ENCODE measurements around the gene SIRPB2. TPM values are rescaled to one million over a fixed set of nuclear protein-coding genes. Genes with fewer than 3 reads are reported as not detected.

Gene SIRPB2
- total and polyA plus RNA-seq, 2 donors (not counting 3 experiments of a cell fraction or from before 2014, with no cell fraction given) = 9.5 to 19.7 TPM

DNA sequence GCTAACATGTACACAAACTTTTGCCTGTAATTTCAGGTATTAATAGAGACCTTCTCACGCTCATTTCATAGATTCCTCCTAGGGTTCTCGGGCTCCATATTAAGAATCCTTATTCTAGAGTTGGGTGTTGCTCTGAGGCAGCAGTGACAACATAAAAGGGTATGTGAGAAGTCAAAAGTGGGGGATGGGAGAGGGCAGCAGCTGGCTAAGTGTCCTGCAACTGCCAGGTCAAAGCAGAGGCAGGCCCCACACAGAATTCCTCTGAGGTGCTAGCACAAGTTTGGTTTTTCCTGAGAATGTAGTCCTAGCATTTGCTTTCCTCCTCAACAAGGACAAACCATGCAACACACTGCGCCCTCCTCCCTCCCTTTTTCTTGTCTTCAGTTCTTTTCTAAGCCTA lies 29.2 kb downstream of the SIRPB2 start:
- CTCF ChIA-PET = interaction anchor here (4.2 kb wide), 1 partner anchor 41 kb away, joined by 23 read pairs; no protein-coding TSS in a partner anchor
- H3K4me1 ChIP-seq (ENCODE audit: control insufficient read depth, extremely low read depth, insufficient read depth, low read length) = peaks cover 20% of the 10 kb centered on the region
- no peak for FAIRE-seq

More for the DNA sequence above, 29.2 kb downstream of the SIRPB2 start:
- Histone ChIP-seq H3K79me2 (ENCODE audit: control insufficient read depth, insufficient read depth, low read length) (peaks cover 65% of the 10 kb centered on the region), H3K9me3 (replicated peaks; ENCODE audit: control insufficient read depth, insufficient read depth, low read length) (no peaks in the 10 kb centered on the region), H2AFZ (ENCODE audit: low read depth, low read length) (no peak overlapping the region), H3K9me1 (replicated peaks; ENCODE audit: control insufficient read depth, extremely low read depth, insufficient read depth, low read length) (no peaks in the 10 kb centered on the region), H3K27me3 (ENCODE audit: control insufficient read depth in 2 of 2, insufficient read depth in 2 of 2, low read length in 2 of 2) (no peaks in the 10 kb centered on the region), H3K4me3 (replicated peaks in 1 of 3; ENCODE audit: insufficient read depth in 1 of 3, low read depth in 1 of 3, low read length in 3 of 3) (no peak overlapping the region), H3K9ac (replicated peaks; ENCODE audit: extremely low read depth, insufficient read depth, low read length) (no peak overlapping the region), H3K4me2 (ENCODE audit: insufficient read depth, low read length) (no peak overlapping the region), H3K27ac (ENCODE audit: insufficient read depth, low read depth, low read length) (no peak overlapping the region), H4K20me1 (replicated peaks; ENCODE audit: control insufficient read depth, extremely low read depth, insufficient read depth, low read length) (peaks cover 4% of the 10 kb centered on the region), H3K36me3 (ENCODE audit: control insufficient read depth in 2 of 2, extremely low read depth in 1 of 2, insufficient read depth in 2 of 2, low read length in 2 of 2) (peaks cover 14 to 28% of the 10 kb centered on the region in 2 experiments)
- dilution Hi-C loops (cut with MboI; ENCODE audit: extremely low pct_ligation_motif_present, low sequenced_read_pairs) = no loop called here
- POLR2A ChIA-PET = no interaction called here
- intact Hi-C loops (cut with micrococcal nuclease) = no loop called here
- no TSS peak for BruUV-seq (replicated peaks)
- no peak for TF ChIP-seq FOS (IDR thresholded peaks at IDR 0.05; ENCODE audit: borderline replicate concordance, insufficient read depth, low read length)
- no peak for TF ChIP-seq POLR2AphosphoS5 (IDR thresholded peaks at IDR 0.05; ENCODE audit: insufficient read depth, low read depth, low read length)
- no peak for TF ChIP-seq POLR2A (IDR thresholded peaks at IDR 0.05; ENCODE audit: low read depth, low read length)
- TF ChIP-seq, protein P1, sequence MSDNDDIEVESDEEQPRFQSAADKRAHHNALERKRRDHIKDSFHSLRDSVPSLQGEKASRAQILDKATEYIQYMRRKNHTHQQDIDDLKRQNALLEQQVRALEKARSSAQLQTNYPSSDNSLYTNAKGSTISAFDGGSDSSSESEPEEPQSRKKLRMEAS (IDR thresholded peaks at IDR 0.05; ENCODE audit: insufficient read depth, insufficient read length) = no peak
- TF ChIP-seq, protein P2, sequence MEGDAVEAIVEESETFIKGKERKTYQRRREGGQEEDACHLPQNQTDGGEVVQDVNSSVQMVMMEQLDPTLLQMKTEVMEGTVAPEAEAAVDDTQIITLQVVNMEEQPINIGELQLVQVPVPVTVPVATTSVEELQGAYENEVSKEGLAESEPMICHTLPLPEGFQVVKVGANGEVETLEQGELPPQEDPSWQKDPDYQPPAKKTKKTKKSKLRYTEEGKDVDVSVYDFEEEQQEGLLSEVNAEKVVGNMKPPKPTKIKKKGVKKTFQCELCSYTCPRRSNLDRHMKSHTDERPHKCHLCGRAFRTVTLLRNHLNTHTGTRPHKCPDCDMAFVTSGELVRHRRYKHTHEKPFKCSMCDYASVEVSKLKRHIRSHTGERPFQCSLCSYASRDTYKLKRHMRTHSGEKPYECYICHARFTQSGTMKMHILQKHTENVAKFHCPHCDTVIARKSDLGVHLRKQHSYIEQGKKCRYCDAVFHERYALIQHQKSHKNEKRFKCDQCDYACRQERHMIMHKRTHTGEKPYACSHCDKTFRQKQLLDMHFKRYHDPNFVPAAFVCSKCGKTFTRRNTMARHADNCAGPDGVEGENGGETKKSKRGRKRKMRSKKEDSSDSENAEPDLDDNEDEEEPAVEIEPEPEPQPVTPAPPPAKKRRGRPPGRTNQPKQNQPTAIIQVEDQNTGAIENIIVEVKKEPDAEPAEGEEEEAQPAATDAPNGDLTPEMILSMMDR (IDR thresholded peaks at IDR 0.05; ENCODE audit: extremely low read depth in 1 of 2, insufficient read depth in 1 of 2, low read depth in 1 of 2, low read length in 2 of 2) = no peak
- no peak for TF ChIP-seq MYC (IDR thresholded peaks at IDR 0.05; ENCODE audit: low read depth, low read length)
- no peak for TF ChIP-seq GATA2 (IDR thresholded peaks at IDR 0.05; ENCODE audit: insufficient read depth, insufficient read length, low read depth, low read length)
- no peak for TF ChIP-seq JUN (IDR thresholded peaks at IDR 0.05; ENCODE audit: borderline replicate concordance, insufficient read depth, insufficient read length, low read depth)
- no peak for TF ChIP-seq EZH2 (IDR thresholded peaks at IDR 0.05; ENCODE audit: borderline replicate concordance, low read depth, low read length, severe bottlenecking)
- DNase-seq (ENCODE audit: low read depth, low spot score) = no peak

Measured in endothelial cell of umbilical vein (primary cell).